ENCODE measurements around the gene ENO1.
"Not testable (repeated sequence)": the region's sequence is repeated elsewhere in the genome, so short reads cannot be mapped to it uniquely, and the experiment has no call there.

The ENO1 gene

DNA sequence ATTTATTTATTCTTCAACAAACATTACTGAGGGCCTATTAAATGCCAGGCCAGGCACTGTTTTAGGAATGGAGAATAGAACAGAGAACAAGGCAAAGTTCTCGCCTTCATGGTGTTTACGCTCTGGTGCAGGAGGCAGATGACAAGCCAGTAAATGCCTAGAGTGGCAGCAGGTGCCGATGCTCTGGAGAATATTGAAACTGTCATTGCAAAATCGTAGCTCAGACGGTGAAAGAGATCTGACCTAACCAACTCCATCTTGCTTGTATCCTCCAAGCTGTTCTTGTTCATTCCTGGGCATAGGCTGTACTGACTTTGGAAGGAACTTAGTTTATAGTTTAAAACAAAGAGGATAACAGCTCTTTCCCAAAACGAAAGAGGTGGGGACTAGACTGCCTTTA is 13.5 kb upstream of the ENO1 start:
- DNase-seq: no peak

DNA sequence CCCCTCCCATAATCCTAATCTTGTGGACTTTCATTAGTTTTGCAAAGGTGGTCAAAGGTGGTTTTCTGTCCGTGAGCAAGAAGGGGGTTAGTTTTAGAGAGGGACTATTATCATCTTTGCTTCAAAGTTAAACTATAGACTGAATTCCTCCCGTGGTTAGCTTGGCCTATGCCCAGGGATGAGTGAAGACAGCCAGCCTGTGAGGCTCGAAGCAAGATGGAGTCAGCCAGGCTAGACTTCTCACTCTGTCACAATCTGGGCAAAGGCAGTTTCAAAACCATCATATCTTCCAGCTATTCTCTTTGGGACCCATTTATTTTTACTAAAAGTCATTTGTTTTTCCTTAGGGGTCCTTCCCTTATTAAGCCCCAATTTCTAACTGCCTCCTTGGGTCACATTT is 12.9 kb upstream of the ENO1 start:
- no peak for DNase-seq

DNA sequence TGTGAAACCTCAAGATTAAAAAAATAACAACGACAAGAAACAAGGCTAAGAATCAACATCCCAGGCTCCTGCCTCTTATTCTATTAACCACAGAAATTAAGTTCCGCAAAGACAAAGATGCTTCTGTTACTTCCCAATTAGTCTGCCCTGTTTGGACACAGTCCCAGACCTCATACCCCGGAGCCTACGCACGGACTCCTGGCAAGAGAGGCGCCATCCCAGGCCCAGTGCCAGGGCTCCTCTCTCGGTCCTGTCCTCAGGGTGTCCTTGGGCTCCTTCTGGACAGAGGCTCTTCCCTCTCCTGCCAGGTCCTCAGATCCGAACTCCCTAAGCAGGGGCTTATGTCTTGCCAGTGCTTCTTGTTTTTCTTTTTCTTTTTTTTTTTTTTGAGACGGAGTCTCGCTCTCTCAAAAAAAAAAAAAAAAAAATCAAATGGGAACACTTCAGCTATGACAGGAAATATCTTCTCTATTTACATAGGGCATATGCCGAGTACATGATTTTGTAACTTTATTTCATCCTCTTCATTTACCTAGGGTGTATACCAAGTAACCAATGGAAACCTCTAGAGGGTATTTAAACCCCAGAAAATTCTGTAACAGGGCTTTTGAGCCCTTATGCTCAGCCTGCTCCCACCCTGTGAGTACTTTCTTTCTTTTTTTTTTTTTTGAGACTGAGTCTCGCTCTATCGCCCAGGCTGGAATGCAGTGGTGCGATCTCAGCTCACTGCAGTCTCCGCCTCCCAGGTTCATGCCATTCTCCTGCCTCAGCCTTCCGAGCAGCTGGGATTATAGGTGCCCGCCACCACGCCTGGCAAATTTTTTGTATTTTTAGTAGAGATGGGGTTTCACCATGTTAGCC is 11.7 kb upstream of the ENO1 start:
- DNase-seq: peak; percentile 85

DNA sequence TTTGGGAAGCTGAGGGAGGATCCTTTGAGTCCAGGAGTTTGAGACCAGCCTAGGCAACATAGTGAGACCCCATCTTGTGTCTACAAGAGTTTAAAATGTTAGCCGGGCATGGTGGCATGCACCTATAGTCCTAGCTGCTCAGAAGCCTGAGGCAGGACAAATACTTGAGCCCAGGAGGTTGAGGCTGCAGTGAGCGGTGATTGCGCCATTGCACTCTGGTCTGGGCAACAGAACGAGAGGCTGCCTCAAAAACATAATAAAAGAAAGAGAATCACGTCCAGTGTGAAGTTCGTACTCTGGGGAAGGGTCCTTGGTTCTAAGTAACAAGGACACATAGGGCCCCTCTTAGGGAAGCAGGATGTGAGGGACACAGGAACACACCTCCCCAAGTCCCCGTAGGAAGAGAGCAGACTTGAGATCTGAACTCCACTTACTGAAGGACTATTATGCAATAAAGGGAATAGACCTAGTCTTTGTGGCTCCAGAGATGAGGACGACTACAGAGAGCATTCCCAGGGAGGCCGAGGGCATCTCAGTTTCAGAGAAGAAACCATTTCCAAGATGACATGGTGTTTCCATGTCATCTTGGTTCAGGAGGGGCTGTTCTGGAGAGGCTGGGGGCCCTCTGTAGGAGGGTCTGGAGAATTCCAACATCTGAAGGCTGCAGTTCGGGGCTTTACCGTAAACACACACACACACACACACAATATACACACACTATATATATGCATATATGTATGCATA is 10.8 kb upstream of the ENO1 start:
- no peak for DNase-seq

DNA sequence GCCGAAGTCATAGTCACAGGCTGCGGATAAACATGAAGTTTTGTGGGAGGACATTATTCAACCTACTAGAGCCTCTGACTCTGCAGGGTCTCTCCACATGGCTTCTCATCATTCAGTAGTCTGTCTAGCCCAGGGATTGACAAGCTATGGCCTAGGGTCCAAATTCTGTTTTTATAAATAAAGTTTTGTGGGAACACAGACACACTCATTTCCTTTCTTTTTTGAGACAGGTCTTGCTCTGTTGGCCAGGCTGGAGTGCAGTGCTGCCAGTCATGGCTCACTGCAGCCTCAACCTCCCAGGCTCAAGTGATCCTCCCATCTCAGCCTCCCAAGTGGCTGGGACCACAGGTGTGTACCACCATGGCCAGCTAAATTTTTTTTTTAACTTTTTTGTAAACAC is 8.1 kb upstream of the ENO1 start:
- DNase-seq: no peak

DNA sequence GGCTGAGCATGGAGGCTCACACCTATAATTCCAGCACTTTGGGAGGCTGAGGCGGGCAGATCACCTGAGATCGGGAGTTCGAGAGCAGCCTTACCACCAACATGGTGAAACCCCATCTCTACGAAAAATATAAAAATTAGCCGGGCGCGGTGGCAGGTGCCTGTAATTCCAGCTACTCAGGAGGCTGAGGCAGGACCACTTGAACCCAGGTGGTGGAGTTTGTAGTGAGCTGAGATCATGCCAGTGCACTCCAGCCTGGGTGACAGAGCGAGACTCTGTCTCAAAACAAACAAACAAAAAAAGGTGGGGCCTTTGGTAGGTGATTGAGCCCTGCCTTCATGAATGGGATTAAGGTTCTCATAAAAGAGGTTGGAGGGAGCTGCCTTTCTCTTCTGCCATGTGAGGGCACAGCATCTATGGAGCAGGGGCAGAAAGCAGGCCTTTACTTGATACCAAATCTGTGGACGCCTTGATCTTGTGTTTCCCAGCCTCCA is 7.6 kb upstream of the ENO1 start:
- DNase-seq: not testable (repeated sequence)

DNA sequence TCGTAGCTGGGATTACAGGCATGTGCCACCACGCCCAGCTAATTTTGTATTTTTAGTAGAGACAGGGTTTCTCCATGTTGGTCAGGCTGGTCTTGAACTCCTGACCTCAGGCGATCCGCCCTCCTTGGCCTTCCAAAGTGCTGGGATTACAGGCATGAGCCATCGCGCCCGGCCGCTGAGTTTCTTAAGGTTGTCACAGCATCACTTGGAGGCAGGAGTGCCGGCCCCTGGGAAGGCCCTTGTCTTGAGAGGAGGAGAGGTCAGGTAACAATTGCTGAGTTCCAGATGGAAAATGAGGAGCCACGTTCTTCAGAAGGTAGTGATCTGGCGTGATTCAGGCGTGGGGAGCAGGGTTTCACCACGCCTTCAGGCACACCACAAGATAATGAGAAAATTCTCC is 5.6 kb upstream of the ENO1 start:
- DNase-seq: not testable (repeated sequence)

DNA sequence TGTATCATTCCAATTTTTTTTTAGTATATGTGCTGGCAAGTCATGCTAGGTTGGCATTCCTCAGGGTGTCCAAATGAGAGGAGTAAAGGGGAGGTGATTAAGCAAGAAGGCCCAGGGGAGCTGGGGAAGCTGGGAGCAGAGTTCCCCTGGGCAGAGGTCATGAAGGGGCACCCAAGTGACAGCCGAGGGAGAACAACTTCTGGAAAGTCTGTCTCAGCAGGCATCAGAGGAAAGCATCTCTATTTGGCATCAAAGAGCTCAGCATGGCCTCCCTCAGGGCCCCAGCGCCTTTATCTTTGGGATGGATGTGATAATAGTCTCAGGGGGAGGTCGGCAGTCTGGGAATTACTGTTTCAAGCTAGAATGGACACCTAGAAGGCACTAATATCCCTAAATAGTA is 5.0 kb upstream of the ENO1 start:
- no peak for DNase-seq

DNA sequence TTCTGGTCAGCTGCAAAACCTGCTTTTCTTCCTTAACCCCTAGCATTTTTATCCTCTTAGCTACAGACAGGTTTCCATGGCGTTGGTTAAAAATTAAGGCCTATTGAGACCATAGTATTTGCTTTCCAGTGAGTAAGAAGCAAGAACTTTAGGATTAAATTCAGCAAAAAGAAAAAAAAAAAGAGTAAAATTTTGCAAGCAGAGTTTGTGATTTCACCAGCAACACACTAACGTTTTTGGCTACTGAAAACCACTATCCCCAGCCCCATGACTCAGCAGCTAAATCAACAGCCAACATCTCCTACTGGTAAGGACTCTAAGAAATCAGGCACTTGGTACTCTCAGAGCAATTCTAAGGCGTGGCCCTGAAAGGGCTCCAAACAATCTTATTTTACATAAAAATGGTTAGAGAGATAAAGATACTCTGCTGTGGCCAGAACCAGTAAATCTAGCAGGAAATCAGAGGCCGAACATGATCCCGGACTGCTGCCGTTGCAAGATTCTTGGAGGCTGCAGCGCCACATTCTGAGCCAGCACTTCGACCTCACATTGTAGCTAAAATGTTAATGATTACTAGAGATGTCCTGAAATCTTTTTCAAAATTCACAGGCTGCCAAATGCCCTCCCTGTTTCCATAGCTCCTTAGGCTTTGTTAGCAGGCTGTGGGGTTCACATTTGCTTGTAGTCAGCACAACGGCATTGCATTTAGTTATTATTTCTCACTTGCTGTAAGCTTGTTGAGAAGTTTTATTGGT is 1.6 kb upstream of the ENO1 start:
- DNase-seq: peak; percentile 83

DNA sequence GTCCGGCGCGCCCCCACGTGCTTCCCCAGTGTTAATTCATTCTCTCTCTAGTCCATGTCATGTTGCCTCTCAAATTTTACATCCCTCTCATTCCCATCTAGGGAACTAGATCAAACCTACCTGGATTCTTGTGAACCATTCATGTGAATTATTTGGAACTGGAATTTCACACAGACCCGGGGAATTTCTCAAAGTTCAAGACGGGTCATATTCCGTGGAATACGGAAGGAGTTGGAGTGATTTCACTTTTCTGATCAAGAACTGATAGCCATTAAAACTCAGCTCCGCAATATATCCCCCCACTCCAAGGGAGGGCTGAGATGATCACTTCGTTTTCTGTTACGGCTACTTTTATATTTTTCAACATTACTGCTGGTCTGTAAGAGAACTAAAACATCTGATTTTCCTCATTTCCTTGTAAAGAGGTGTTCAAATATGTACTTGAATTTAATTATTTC is 1.0 kb upstream of the ENO1 start:
- DNase-seq: no peak

DNA sequence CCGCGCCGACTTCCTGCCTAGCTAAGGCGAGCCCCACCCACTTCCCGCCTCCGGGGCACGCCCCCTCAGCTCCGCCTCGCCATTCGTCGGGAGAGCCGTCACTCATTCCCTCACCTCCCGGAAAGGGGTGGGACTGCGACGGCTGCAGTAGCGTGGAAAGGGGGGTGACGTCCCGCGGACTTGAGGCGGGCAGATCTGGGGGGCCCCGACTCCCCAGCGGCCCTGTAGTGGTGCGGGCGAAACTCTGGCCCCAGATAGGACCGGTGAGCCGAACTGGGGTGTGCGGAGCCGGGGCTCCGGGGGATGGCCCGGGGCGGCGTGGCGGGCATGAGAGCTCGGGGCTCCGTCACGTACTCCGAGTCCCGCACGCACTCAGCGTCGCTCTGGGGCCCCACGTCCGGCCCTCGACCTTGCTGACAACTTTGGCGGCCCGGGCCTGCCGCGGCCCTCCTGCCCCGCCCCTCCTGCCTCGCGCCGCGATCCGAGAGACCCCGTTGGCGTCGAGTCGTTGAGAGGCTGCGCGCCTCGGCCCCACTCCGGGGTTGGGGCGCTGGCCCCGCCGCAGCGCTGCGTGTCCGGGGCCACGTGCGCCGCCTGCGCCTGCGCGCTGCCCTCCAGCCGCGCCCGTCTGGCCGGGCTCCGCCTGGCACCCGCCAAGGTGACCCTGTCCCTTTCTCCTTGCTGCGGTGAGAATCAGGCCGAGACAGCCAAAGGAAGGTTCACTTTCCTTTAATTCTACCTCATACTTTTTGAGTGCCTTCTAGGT is 395 bp upstream of the ENO1 start:
- DNase-seq: peak; percentile 91

DNA sequence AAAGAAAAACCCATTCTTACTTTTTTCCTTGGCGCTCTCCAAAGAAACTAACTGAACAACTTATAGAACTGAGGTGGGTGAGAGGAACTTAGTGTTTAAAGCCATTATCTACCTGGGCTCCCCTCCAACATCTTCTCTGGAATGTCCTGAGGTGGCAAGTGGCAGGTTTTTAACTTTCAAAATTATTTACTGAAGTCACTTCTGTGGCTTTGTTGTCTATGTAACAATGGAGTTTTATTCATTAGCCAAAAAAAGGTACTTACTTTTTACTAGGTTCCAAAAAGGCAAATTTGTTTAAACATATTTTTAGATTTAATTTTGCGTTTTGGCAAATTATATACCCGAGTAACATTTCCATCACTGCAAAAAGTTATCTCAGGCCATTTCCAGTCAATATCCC is 2.4 kb downstream of the ENO1 start:
- DNase-seq: no peak

DNA sequence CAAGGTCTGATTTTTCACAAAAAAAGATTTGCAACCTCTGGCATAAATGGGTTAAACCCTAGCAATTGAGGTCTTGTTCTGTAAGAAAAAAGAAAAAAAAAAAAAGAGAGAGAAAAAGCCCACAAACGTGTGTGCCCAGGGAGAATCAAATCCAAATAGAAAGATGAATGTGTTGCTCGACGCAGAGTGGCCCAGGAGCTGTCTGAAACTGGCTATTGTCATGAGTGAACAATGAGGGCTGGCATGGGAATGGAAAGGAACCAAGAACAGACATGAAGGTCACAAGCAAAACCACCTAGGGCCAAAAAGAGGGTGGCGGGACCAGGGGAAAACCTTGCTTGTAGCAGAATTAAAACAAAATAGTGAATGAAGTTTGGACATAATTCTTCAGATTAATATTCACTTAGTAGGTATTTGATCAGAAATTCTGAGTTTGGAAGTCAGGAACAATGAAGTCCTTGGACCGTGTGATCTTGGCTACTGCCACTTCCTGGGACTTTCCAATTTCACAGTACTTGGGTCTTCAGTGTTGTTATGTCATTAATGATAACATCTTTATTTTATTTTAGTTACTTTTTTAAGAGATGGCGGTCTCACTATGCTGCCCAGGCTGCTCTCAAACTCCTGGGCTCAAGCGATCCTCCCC is 3.1 kb downstream of the ENO1 start:
- no peak for DNase-seq

DNA sequence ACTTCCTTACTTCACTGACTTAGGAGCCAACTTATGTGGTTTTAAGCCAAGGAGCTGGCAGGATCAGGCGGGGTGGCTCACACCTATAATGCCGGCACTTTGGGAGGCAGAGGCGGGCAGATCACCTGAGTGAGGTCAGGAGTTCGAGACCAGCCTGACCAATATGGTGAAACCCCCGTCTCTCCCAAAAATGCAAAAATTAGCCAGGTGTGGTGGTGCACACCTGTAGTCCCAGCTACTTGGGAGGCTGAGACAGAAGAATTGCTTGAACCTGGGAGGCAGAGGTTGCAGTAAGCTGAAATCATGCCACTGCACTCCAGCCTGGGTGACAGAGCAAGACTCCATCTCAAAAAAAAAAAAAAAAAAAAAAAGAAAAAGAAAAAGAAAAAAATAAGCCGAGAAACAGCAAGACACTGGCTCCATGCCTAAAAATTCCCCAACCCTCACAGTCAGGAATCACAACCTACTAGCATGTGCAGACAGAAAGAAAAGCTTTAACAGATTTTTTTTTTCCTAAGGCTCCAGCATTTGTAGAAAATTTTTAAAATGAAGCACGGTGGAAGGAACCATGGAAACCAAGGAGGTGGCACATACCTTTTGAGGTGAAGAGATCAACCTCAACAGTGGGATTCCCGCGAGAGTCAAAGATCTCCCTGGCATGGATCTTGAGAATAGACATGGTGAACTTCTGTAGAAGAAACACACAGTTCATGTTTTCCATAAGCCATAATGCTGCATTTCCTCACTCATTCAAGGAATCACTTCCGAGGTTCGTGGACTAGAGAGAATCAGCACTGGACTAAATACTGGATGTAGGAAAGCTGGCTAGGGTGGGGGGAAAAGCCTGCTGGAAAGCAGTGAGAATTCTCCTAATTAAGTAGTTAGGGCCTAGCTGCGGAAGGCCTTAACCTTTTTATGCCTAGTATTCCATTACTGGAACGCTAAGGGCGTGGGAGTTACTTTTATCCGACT is 4.0 kb downstream of the ENO1 start:
- no peak for DNase-seq

DNA sequence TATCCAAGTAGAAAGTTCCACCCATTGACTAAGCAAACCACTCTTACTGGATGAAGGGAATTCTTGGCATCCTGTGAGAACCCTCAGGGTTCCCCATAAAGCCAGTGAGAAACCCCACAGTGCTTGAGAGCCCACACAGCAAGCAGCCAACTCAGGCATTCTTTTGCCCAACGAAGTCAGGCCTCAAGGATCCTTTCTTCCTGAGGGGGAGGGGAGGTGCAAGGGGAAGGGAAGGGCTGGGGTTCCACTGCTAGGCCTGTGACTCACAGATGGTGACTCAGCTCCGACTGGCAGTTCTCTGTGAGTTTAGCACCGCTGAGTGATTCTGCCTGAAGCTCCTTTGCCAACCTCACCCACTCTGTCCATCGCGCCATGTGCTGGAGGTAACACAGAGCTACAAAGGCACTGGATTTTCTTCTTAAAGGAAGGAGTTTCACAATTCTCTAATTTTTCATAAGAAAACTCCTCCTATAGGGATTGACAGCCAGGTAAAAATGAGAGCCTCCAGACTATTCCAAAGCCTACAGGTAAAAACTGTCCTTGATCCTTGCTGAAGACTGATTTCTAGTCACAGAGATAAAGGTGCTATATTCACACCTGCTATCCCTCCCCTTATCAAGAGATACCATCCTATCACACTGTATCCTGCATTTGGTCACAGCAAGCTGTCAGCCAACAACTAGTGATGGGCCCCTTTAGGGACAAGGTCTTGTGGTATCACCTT is 4.8 kb downstream of the ENO1 start:
- peak; percentile 99 for DNase-seq

DNA sequence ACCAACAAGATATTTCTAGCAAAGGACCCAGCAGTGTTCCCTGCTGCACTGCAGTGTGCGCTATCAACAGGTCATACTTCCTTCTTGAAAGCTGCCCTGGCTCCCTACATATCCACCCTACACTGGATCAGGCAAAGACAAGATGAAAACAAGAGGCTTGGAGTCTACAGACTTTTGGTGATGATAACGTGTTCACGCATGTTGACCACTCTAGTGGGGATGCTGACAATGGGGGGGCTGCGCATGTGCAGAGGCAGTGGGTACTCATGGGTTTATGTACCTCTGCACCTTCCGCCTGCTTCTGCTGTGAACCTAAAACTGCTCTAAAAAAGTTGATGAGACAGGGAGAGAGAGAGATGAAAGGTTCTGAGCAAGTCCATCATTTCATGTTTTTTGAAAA is 5.5 kb downstream of the ENO1 start:
- DNase-seq: no peak

DNA sequence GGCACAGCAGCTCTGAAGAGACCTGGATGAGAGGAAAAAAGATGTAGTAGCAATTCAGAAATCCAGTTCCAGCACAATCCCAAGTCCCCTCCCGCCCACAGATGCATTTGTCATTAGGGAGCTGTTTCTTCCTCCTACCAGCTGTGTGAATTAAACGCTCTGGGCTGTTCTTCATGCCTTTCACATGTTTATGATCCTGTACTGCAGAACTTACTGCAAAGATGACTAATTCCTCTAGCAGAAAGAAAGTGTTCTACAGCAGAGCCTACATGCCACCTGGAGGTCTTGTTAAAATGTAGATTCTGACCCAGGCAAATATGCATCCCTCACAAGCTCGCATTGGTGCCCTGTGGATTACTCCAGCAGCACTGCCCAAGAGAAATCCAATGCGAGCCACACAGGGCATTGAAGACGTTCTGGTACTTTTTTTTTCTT is 6.5 kb downstream of the ENO1 start:
- no peak for DNase-seq

DNA sequence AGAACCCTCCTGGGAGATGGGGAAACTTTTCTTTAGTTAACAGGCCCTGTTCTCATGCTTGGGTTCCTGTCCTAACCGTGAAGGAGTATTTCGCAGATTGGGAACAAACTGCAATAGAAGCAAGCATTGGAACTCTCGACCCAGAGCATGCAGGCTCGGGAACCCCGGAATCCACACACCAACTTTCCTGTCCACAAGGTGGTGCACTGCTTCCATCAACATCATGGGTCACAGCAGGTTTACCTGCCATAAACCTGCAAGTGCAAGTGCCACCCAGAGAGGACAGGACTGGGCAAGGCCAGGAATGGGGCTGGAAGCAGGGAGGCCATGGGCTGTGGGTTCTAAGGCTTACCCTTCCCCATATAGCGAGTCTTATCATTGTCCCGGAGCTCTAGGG is 6.9 kb downstream of the ENO1 start:
- no peak for DNase-seq

DNA sequence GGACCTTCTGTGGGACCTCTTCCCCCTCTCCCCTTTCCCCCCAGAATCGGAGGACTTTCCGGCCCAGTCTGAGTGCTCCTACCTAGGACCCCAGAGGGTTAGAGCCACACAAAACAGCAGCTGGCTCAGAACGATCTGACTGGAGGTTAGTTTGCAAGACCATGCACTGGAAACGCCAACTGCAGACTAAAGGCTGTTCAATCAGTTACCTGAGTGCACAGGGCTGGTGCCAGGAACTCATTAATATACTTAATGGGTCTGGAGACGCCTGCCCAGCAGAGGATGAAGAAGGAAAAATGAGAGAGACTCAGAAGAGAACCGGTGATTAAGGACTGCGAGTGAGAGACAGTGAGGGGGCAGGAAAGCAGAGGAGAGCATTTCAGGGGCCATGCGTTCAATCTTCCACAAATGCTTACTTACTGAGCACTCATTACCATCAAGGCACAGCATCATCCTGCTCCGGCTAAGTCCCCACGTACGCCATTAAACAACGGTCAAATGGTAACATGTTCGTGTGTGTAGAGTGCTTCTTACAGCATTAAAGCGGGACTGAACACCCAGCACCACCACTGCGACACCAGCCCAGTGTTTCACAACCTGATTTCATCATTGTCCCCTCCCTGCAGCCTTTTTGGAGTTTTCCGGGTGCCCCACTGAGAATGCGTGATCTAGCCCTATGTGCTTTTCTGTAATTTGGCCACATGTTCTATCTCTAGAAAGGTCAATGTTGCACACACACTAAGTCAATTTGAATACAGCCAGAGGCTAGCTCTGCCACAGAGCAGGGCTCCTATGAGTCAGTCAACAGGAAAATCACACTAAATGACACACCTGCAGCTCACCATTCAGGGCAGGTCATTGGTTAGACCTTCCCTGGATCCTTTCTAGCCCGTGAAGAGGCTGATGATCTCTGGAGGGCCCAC is 7.6 kb downstream of the ENO1 start:
- DNase-seq: no peak

All from NCI-H226 (cell line).